ENCODE data around the gene RGS3.

RGS3 gene

GRCh38 chr9:113614843-113615648, 151.5 kb downstream of the RGS3 start:
- H3K27ac ChIP-seq = no peak overlapping the region
- TF ChIP-seq, protein P1, sequence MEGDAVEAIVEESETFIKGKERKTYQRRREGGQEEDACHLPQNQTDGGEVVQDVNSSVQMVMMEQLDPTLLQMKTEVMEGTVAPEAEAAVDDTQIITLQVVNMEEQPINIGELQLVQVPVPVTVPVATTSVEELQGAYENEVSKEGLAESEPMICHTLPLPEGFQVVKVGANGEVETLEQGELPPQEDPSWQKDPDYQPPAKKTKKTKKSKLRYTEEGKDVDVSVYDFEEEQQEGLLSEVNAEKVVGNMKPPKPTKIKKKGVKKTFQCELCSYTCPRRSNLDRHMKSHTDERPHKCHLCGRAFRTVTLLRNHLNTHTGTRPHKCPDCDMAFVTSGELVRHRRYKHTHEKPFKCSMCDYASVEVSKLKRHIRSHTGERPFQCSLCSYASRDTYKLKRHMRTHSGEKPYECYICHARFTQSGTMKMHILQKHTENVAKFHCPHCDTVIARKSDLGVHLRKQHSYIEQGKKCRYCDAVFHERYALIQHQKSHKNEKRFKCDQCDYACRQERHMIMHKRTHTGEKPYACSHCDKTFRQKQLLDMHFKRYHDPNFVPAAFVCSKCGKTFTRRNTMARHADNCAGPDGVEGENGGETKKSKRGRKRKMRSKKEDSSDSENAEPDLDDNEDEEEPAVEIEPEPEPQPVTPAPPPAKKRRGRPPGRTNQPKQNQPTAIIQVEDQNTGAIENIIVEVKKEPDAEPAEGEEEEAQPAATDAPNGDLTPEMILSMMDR (conservative IDR thresholded peaks at IDR 0.05) = no peak

DNA sequence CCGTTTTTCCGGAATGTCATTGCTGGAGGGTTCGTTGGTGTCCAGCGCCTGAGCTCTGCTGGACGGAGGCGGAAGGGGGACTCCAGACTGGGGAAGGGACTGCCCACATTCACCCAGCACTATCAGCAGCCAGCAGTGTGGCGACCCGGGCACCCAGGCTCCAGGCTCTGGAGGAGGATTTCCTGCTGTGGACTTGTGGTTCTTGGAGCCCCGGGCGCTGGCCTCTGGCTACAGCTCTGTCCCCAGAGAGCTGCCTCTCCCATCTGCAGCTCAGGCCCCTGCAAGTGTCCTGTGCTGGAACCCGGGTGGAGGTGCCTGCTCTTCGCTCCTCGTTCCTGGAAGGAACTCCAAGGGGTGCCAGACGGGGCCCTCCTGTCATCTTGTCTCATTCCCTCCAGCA, 152.6 kb downstream of the RGS3 start:
- no peak overlapping the region for H3K27ac ChIP-seq
- TF ChIP-seq, protein P1 (conservative IDR thresholded peaks at IDR 0.05) = no peak

DNA sequence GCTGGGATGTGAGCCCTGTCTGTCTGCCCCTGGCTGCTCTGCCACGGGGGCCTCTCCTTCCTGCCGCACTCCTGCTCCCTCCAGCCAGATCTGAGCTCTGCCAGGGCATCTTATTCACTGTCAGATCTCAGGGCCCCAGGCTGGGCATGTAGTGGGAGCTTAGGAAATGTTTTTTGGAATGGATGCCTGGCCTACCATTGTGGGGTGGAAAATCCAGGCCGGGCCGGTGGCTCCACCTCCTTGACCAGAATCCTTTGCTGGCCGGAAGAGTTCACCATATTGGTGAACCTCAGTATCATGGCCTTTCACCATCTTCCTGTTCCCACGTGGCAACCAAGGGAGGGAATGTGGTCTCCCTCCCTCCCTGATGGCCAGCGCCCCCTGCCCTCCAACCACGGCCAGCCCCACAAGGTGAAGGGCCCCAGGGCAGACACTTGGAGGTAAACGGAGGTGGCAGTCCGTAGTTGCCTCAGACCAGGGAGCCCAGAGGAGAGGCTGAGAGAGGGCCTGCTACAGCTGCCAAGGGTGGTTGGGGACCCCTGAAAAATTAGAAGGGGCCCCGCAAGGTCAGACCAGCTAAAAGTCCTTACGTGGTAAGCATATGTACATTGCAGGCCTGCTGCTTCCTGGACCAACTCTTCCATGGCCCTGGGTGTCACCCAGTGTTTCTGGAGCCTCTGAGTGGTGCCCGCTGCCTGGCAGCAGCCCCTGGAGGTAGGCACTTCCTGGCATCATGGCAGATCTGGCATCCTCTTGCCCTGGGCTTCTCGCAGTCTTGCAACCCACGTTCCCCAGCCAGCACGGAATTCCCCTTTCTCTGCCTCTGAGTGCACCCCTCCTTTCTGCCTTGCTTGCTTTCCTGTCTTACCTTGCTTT, 153.3 kb downstream of the RGS3 start:
- TF ChIP-seq, protein P1 (conservative IDR thresholded peaks at IDR 0.05) = no peak

GRCh38 chr9:113617550-113617949, 154.0 kb downstream of the RGS3 start:
- H3K27ac ChIP-seq = no peak overlapping the region
- TF ChIP-seq, protein P1 (conservative IDR thresholded peaks at IDR 0.05) = no peak

More for the DNA sequence above, 153.3 kb downstream of the RGS3 start:
- no peak overlapping the region for H3K27ac ChIP-seq

DNA sequence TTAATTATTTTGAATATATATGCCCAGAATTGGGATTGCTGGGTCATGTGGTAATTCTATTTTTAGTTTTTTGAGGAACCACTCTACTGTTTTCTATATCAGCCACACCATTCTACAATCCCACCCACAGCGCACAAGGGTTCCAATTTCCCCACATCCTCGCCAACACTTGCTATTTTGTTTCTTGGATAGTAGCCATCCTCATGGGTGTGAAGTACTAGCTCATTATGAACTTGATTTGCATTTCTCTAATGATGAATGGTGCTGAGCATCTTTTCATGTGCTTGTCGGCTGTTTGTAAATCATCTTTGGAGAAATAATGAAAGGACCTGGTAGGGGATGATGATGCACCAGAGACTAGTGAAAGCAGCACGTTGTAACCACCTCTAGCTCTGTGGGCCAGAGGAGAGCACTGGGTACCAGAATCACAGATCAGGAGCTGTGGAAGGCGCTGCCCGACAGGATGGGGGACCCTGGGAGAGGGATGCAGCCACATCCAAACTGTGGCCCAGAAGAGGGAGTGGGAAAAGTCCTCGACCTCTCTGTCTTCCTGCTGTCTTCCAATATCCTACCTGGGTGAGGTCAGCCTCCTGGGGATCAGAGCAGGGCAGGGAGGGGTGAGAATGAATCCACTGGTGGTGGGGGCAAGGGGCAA, 155.4 kb downstream of the RGS3 start:
- H3K27ac ChIP-seq = no peak overlapping the region
- TF ChIP-seq, protein P1 (conservative IDR thresholded peaks at IDR 0.05) = no peak

- no peak overlapping the region for H3K27ac ChIP-seq
- TF ChIP-seq, protein P1 (conservative IDR thresholded peaks at IDR 0.05) = no peak
These were observed 156.2 kb downstream of the RGS3 start for GRCh38 chr9:113619491-113620376.
